Nucleus accumbens (tissue), 56 donors: ENCODE data around the gene LRRC8A.
"Not testable (repeated sequence)": the region's sequence is repeated elsewhere in the genome, so short reads cannot be mapped to it uniquely, and the experiment has no call there.

Source experiments
- DNase-seq, 56 donors: peaks; one replicate each; lab custom pipeline; 2025; lab: John Stamatoyannopoulos, UW

Gene LRRC8A

DNA sequence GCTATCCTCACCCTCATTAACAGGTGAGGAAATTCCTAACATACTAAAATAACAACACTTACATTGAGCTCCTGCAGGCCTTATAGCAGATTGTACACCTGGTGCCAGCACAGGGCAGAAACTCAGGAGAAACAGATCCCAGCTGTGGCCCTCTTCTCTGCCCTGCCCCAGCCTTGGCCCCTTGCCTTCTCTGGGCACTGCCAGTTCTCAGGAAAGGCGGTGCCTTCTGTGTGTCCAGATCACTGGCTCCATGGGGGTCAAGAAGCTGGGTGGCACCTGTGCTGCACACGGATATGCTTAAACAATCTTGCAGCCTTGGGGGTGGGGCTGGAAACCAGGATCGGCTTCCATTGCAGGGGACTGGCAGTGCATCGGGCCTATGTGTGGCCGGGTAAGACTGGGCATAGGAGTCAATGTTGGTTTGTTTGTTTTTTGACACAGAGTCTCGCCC lies 19.5 kb upstream of the LRRC8A start:
- DNase-seq: peak in 1 of 56 donors; percentile 38

DNA sequence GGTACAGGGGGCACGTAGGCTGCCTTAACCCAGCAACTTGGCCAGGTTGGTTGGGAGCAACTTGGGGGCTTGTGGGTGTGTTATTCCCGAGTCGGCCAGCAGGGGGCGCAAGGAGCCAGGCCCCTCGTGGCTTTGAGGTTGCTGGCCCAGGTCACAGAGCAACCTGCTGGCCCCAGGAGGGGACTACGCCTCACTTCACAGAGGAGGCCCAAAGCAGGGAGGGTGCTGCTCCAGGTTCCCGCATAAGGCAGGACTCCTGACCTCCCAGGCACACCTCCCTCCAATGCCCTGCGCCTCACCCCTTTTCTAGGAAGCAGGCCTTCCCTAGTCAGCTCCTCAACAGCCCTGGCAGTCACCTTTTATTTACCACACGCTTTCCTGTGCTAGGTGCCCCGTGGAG lies 18.3 kb upstream of the LRRC8A start:
- DNase-seq: peak in 40 of 56 donors; percentile 16 to 73 (median 35)

DNA sequence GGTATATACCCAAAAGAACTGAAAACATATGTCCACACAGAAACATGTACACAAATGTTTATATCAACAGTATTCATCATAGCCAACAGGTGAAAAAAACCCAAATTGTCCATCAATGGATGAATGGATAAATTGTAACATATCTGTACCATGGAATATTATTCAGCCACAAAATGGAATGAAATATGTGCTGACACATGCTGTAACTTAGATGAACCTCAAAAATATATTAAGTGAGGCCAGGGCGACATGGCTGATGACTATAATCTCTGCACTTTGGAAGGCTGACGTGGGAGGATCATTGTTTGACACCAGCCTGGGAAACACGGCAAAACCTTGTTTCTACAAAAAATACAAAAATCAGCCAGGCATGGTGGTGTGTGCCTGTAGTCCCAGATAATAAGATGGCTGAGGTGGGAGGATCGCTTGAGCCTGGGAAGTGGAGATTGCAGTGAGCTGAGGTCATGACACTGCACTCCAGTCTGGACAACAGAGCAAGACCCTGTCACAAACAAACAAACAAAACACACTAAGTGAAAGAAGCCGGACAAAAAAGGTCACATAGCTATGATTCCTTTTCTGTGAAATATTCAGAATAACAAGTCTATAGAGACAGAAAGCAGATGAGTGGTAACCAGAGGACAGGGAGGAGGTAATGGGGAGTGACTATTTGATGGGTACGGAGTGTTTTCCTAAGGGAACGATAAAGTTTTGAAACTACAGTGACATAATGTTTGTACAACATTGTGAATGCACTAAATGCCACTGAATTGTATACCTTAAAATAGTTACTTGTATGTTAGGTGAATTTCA lies 11.6 kb upstream of the LRRC8A start:
- peak in 1 of 56 donors; percentile 12 for DNase-seq

DNA sequence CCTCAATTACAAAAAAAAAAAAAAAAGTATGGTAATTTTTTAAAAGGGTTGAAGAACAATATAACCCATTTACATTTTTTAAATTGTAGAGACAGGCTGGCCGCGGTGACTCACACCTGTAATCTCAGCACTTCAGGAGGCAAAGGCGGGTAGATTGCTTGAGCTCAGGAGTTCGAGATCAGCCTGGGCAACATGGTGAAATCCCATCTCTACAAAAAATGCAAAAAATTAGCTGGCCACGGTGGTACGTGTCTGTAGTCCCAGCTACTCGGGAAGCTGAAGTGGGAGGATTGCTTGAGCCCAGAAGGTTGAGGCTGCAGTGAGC lies 11.0 kb upstream of the LRRC8A start:
- not testable (repeated sequence) for DNase-seq

DNA sequence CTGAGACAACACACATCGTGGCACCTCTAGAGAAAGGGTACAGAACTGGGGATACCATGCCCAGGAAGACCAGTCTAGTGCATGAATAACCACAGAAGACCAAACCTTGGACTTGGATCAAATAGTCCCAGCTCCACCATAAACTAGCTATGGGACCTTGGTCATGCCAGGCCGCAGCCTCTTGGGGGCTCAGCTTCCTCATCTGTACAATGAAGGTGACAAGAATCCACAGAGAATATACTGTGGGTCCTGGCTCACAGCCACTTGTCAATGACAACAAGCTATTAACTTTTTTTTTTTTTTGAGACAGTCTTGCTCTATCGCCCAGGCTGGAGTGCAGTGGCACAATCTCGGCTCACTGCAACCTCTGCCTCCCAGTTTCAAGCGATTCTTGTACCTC lies 4.1 kb upstream of the LRRC8A start:
- no peak for DNase-seq

DNA sequence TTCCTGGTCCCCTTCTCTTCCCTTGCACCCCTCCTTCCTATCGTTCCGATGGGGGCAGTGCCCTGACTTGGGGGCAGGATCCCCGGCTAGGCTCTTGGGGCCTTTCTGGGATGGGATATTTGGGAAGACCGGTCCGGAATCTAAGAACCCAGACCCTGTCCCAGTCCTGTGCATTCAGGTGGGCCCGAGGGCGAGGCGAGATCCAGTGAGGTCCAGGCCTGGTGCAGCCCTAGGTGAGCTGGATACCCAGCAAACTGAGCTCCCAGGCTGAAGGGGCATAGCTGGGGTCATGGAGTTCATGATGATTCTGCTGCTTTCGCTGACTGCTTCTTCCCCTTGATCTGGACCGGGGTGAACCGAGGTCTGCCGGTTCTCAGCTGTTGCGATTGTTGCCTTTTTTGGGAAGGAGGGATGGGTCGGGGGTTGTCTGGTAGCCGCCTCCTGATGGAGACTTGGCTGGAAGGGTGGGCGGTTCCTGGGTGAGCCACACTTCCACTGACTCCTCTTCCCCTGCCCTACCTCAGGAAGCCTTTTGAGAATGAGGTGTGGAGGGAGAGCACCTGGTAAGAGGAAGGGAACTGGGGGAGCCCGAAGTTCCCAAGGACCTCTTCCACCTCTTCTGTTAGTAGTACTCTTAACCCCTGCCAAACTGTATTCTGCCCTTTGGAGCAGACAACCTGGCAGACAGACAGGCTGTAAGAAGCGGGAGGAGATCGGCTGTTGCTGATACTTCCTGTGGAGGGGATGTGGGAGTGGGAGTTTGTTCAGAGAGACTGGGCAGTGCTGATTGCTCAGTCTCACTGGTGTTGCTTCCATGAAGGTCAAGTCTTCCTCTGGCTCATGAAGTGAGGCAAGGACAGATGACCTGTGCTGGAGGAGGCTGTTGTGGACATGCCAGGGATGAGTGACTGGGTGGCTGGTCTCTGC lies 1.0 kb downstream of the LRRC8A start:
- DNase-seq: peak in 3 of 56 donors; percentile 47 to 66 (median 64)

DNA sequence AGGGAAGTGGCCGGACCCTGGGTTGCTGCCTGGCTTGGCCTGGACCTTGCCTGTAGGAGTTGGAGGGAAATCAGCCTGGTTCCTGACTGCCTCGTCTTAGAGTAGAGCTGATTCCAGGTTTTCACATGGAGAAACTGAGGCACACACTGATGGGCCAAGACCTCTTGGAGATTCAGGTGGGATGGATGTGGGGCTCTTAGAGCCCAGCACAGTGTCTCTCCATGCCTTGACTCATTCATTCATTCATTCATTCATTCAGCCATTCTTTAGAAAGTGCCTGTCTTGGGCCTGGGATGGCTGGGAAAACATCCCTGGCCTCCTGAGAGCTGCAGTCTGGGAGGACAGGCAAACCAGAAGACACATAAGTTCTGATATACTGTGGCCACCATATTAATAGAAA lies 2.2 kb downstream of the LRRC8A start:
- no peak for DNase-seq

DNA sequence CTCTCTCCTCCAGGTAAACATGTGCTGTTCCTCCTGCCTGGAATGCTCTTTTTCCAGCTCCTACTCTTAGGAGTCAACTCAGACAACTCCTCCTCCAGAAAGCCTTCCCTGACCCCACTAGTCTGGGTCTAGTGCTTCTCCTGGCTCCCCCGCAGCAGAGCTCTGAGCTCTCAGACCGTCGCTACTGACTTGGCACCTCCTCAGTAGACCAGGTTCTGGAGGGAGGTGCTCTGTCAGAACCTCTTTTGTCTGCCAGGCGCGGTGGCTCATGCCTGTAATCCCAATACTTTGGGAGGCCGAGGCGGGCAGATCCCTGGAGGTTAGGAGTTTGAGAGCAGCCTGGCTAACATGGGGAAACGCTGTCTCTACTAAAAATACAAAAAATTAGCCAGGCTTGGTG lies 3.4 kb downstream of the LRRC8A start:
- DNase-seq: no peak

DNA sequence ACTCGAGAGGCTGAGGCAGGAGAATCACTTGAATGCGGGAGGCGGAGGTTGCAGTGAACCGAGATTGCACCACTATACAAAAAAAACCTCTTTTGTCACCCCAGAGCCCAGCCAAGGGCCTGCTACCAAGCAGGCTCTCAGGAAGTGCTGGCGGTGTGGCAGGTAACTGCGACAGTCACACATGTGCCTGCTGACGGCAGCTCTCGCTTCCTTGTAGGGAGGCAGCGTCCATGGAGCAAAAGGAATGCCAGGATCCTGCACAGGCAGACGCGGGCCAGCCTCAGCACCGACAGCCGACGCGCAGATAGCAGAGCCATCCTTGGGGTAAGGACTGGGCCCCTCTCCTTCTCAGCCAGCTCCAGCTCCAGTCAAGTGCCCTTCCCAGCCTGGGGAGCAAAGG lies 3.9 kb downstream of the LRRC8A start:
- DNase-seq: no peak

DNA sequence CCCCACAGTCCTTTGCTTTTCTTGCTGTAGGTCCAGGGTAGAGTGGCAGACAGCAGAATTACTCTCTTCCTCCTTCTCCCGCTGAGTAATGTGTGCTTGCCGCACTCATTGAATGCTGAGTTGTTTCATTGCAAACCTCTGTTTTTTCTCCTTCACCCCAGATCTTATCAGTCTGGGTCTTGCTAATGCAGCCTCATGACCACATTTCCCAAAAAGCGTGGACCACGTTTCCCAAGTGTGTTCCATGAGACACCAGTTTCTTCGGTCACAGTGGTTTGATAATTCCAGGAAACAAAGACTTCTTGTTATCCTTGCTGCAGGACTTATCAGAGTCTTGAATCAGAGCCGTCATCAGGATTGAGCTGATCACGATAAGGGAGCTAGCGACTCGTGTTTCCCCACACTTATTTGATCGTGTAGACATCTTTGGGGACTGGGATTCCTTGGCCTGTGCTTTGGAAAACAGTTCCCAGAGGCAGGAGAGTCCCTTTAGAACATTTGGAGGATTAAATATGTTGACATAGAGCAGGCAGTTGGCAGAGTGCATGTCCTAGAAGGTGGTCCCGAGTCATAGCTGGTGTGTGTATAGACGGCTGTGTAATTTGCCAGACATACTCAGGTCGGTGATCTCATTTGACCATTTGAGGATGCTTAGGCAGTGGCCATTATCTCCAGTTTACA lies 4.4 kb downstream of the LRRC8A start:
- DNase-seq: no peak

DNA sequence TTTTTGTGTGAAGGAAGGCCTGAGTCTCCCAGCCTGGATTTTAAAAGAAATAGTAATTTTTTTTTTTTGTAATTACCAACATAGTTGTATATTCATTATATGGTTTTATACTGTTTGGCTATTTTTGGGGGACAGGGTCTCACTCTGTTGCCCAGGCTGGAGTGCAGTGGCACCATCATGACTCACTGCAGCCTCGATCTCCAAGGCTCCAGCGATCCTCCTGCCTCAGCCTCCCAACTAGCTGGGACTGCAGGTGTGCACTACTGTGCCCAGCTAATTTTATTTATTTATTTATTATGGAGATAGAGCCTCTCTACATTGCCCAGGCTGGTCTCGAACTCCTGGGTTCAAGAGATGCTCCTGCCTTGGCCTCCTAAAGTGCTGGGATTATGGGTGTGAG lies 5.1 kb downstream of the LRRC8A start:
- no peak for DNase-seq

DNA sequence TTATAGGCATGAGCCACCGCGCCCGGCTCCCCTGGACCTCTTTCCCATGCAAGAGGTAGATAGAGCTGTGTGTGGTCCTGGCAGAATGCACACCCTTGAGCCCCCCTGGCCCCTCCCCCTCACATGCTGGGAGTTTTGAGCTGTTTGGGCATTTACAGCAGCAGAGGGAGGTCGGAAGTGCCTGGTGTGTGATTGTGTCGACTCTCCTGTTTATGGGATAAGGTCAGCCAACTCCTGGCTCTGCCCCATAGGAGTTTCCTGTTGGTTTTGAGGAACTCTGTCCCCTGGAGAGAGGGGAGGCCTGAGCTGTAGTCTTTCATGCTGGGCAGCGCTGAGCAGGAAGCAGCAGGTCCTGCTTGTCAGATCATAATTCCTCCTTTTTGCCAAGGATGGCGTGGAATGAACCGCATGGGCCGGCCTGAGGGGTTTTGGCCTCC lies 6.0 kb downstream of the LRRC8A start:
- no peak for DNase-seq

DNA sequence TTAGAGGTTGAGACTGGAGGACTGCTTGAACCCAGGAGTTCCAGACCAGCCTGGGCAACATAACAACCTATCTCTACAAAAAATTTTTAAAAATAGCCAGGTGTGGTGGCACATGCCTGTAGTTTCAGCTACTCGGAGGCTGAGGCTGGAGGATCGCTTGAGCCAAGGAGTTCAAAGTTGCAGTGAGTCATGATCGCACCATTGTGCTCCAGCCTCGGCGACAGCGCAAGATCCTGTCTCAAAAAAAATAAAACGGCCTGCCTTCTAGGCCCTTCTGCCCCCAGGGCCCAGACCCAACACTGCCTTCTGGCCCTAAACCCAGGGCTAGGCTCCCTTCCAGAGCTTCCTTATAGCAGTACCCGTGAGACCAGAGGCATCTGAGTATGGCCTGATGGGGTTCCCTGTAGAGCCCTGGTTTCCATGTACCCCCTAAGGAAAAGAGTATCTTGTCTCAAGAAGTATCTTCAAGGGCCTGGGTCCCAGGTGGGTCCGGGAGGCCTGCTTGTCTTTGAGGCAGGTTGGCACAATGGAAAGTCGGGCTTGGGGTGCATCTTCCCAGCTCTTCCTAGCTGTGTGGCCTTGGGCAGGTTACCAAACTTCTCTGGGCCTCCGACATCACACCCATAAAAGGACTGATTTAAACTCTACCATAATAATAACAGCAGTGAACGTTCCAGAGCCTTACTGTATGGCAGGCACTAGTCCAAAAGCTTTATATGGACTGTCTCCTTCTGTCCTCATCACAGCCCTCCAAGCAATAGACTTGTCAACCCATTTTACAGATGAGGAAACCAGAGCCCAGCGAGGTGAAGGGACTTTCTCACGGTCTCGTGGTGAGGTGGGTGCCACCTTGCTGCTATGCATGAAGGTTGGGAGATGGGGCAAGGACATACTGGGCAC lies 9.6 kb downstream of the LRRC8A start:
- DNase-seq: no peak

DNA sequence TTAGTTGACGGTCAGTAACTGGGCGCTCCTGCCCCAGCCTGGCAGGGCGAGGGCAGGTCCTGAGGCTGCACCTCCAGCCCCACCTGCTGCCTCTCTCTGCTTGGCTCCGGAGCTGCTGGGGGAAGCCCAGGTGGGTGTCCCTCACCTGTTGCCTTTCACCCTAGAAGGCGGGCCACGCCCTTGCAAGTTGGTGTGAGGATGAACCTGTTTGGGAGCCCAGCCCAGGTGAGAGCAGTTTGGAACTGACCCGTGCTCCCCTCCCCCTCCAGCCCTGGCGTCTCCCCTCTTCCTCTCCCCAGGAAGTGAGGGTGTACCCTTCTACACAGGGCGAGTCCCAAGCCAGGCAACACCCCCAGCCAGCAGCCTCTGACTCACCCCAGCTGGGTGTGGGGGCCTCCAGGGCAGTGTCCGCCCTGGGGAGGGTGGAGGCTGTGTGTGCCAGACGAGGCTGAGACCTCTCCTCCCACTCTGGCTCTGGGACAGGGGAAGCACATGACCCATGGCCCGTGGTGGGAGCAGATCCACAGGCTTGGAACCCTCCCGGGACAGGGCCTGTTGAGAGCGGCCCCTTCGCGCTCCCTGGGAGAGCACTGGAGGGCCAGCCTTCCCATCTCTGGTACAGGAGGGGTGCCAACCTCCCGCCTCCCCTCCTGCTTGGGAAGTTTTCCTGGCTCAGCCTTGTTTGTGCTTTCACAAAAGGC lies 10.4 kb downstream of the LRRC8A start:
- DNase-seq: peak; percentile 41 to 97 (median 91)

DNA sequence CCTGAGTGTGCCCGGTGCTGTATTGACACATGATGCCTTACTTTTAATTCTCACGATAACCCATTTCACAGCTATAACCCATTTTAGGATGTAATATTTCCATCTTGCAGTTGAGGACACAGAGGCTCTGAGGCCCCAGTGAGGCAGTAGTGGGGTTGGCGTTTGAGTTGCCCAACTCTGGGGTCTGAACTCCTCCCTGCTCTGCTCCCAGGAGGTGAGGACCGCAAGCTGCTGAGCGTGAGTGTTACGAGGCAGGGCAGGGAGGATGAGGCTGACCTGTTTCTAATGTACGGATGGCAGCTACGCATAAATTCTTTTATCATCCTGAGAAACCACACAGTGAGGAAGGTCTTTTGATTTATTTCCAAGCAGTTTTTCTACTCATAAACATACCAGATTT lies 11.4 kb downstream of the LRRC8A start:
- DNase-seq: peak in 1 of 56 donors; percentile 51

DNA sequence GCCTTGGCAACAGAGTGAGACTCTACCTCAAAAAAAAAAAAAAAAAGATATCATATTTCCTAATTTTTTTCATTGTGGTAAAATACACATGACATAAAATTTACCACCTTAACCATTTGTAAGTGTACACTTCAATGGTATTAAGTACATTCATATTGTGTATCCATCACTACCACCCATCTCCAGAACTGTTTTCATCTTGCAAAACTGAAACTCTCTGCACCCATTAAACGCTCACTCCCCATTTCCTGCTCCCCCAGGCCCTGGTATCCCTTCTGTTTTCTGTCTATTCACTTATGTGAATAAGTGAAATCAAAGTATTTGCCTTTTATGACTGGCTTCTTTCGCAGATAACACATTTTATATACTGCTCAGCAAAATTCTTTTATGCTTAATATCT lies 12.8 kb downstream of the LRRC8A start:
- no peak for DNase-seq

DNA sequence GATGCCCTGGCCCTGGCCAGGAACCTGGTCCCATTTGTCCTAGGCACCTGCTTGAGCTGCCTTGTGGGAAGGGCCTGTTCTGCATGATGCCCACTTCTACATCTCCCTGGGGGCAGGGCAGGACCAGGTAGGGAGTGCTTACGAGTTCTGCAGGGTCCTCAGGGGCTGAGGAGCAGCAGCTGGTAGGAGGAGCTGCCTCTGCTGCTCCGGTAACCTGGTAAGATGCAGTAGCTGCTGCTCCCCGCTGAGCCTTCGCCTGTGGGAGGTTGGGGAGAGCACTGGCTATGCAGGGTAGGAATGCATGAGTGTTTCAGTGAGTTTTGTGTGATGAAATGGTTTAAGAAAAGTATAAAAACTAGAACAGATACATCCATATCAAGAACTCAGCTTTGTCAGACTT lies 13.6 kb downstream of the LRRC8A start:
- DNase-seq: peak in 11 of 56 donors; percentile 17 to 59 (median 30)

DNA sequence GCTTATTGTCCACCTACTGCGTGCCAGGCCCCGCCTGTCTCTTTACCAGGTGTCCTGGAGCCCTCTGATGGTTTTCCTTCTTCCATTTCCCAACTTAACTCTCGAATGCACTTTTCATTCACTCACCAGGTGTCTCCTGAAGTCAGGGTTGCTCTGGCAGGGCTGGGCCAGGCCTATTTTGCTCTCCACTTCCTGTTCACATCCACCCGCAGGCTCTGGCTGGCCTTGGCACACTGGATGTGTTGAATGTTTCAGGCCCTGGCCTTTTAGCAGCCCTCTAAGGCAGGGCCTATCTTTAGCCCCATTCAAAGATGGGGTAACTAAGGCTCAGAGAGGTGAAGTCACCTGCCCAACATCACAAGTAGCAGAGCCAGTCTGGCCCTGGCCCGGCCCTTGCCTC lies 16.4 kb downstream of the LRRC8A start:
- DNase-seq: no peak

DNA sequence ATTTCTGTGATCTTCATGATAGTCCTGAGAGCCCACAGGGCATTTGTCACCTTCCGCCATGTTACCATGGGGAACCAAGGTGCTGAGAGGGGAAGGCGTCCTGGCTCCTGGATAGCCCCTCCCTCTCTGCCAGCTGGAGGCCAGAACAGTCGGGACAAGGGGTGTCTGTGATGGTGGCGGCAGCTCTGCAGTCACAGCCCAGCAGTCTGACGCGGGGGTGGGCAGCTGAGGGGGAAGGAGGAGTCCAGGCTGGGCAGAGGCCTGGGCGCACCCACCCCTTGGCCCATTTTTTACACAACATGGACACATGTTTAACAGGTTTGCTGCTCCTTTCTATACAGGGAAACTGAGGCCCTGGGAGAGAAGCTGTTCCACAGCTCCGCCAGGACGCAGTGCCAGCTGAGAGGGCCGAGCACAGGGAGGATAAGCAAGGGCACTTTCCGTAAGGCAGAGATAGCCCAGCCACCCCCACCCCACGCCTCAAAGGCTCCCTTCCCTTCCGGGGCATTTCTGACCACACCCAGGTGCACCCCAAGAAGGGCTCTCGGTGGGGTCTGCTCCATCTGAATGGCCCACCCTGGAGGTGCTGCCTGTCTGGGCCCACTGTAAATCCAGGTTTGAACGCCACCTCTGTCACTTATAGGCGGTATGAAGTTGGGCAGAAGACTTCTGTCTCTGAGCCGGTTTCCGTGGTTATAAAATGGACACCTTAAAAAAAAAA lies 17.1 kb downstream of the LRRC8A start:
- peak in 24 of 56 donors; percentile 10 to 72 (median 31) for DNase-seq
